Liver (tissue), 9 donors: Measurements from ENCODE around the gene KCNS3. TPM values are rescaled to one million over a fixed set of nuclear protein-coding genes. Genes with fewer than 3 reads are reported as not detected.

Source experiments
- DNase-seq: peaks from one replicate; pipeline ENCODE4 v3.0.0-alpha.2; 2017; ENCODE audit warnings: low spot score
- H3K27ac ChIP-seq, 2 donors: one replicate each; pipeline ENCODE4 v1.7.0; 2013; ENCODE audit warnings: inconsistent platforms in 2 of 2, low read length in 2 of 2, control low read depth in 1 of 2, low read depth in 1 of 2, mild to moderate bottlenecking in 1 of 2
- H3K27me3 ChIP-seq, 4 donors: one replicate each; pipeline versions ENCODE4 v1.6.1 to v1.7.0; 2013; ENCODE audit warnings: low read length in 3 of 4, inconsistent platforms in 1 of 4, mild to moderate bottlenecking in 1 of 4, moderate library complexity in 1 of 4; ENCODE audit not compliant: control insufficient read depth in 4 of 4, insufficient read depth in 4 of 4
- H3K36me3 ChIP-seq, 4 donors: one replicate each; pipeline versions ENCODE4 v1.6.1 to v1.7.0; 2013; ENCODE audit warnings: low read length in 3 of 4, mild to moderate bottlenecking in 3 of 4, low read depth in 1 of 4, moderate library complexity in 1 of 4; ENCODE audit not compliant: control insufficient read depth in 4 of 4, insufficient read depth in 3 of 4
- H3K4me1 ChIP-seq, 4 donors: one replicate each; pipeline versions ENCODE4 v1.6.1 to v1.7.0; 2013; ENCODE audit warnings: low read length in 3 of 4, mild to moderate bottlenecking in 3 of 4, moderate library complexity in 1 of 4; ENCODE audit not compliant: control insufficient read depth in 4 of 4, insufficient read depth in 4 of 4
- H3K4me3 ChIP-seq, 3 donors: one replicate each; pipeline versions ENCODE4 v1.6.1 to v1.7.0; 2013; ENCODE audit warnings: low read length in 3 of 3, control low read depth in 1 of 3, low read depth in 1 of 3, mild to moderate bottlenecking in 1 of 3
- H3K9ac ChIP-seq, 2 donors: one replicate each; pipeline ENCODE4 v1.7.0; 2013; ENCODE audit warnings: low read length in 2 of 2, mild to moderate bottlenecking in 2 of 2, moderate library complexity in 2 of 2, control low read depth in 1 of 2, low read depth in 1 of 2
- H3K9me3 ChIP-seq, 4 donors: one replicate each; pipeline versions ENCODE4 v1.6.1 to v1.7.0; 2013; ENCODE audit warnings: low read length in 3 of 4; ENCODE audit not compliant: control insufficient read depth in 4 of 4
- ATF3 ChIP-seq: IDR thresholded peaks from 2 replicates; pipeline ENCODE4 v1.6.1; 2016; ENCODE audit warnings: antibody characterized with exemption
- CTCF ChIP-seq: fragments of 150-350 bp; IDR thresholded peaks from 2 replicates; pipeline ENCODE4 v1.5.1; 2017; ENCODE audit warnings: improper control_type of control experiment, low read depth, low read length; ENCODE audit not compliant: missing input control
- EGR1 ChIP-seq, 2 donors: IDR thresholded peaks; 2 replicates each; pipeline ENCODE4 v1.6.1; 2016 to 2018; ENCODE audit warnings: antibody characterized with exemption in 2 of 2, low read depth in 2 of 2
- FOXA1 ChIP-seq: IDR thresholded peaks from 2 replicates; pipeline ENCODE4 v1.6.1; 2016; ENCODE audit warnings: antibody characterized with exemption
- FOXA2 ChIP-seq: IDR thresholded peaks from 2 replicates; pipeline ENCODE4 v1.6.1; 2016; ENCODE audit warnings: antibody characterized with exemption
- GABPA ChIP-seq, 2 donors: IDR thresholded peaks in 1 of 2; conservative IDR thresholded peaks in 1 of 2; 2 replicates each; pipeline ENCODE4 v1.6.1; 2016; ENCODE audit warnings: antibody characterized with exemption in 2 of 2, mild to moderate bottlenecking in 1 of 2, moderate library complexity in 1 of 2
- HNF4A ChIP-seq, 2 donors: conservative IDR thresholded peaks; 2 replicates each; pipeline ENCODE4 v1.6.1; 2016; ENCODE audit warnings: antibody characterized with exemption in 2 of 2, mild to moderate bottlenecking in 2 of 2
- HNF4G ChIP-seq: IDR thresholded peaks from 2 replicates; pipeline ENCODE4 v1.6.1; 2016; ENCODE audit warnings: antibody characterized with exemption
- JUND ChIP-seq, 2 donors: IDR thresholded peaks; 2 replicates each; pipeline ENCODE4 v1.6.1; 2016; ENCODE audit warnings: antibody characterized with exemption in 2 of 2
- MAX ChIP-seq: IDR thresholded peaks from 2 replicates; pipeline ENCODE4 v1.6.1; 2016; ENCODE audit warnings: antibody characterized with exemption
- NR2F2 ChIP-seq: IDR thresholded peaks from 2 replicates; pipeline ENCODE4 v1.6.1; 2016; ENCODE audit warnings: antibody characterized with exemption
- RAD21 ChIP-seq, 2 donors: IDR thresholded peaks; 2 replicates each; pipeline ENCODE4 v1.6.1; 2016; ENCODE audit warnings: antibody characterized with exemption in 2 of 2, mild to moderate bottlenecking in 2 of 2
- RXRA ChIP-seq, 2 donors: IDR thresholded peaks; 2 replicates each; pipeline ENCODE4 v1.6.1; 2017 to 2018; ENCODE audit warnings: antibody characterized with exemption in 2 of 2, mild to moderate bottlenecking in 1 of 2
- SP1 ChIP-seq: IDR thresholded peaks from 2 replicates; pipeline ENCODE4 v1.6.1; 2018; ENCODE audit warnings: antibody characterized with exemption, mild to moderate bottlenecking
- YY1 ChIP-seq: IDR thresholded peaks from 2 replicates; pipeline ENCODE4 v1.6.1; 2016; ENCODE audit warnings: antibody characterized with exemption, mild to moderate bottlenecking
- ZBTB33 ChIP-seq: IDR thresholded peaks from 2 replicates; pipeline ENCODE4 v1.6.1; 2016; ENCODE audit warnings: antibody characterized with exemption
- whole genome bisulfite sequencing: extraction: QIAGEN DNeasy Blood & Tissue Kit; methylation state at CpG from one replicate; pipeline ENCODE4 v1.1.7; 2013; 5-methylcytosine and 5-hydroxymethylcytosine counted together
- polyA plus RNA-seq, 2 donors: library from polyadenylated mRNA; stranded (reverse) in 1 of 2; unstranded in 1 of 2; fragments of 200-250 nt in 1 of 2; fragments of >200 nt in 1 of 2; fragmentation: Nextera tagmentation in 1 of 2; extraction: Ambion mirVana in 1 of 2; gene quantifications; one replicate each; pipeline versions ENCODE4 v1.2.1 to v1.2.3, GENCODE V29; 2013 to 2015
- total RNA-seq, 2 donors: library from RNA; depleted of rRNA; stranded (reverse); fragments of >200 nt; gene quantifications; one replicate each; pipeline ENCODE4 v1.2.3, GENCODE V29; 2014
- donor health status: healthy.
- donor health status: healthy.
- donor health status: healthy.
- donor health status: healthy.
- donor health status: healthy.

KCNS3 gene
- total and polyA plus RNA-seq, 4 donors = 0.56 to 2.8 (median 1.7) TPM

- no peaks in the 10 kb centered on the region for H3K36me3 ChIP-seq
- no peak overlapping the region for H3K4me3 ChIP-seq
- no peaks in the 10 kb centered on the region for H3K27me3 ChIP-seq
- H3K9ac ChIP-seq = no peak overlapping the region
- no peak for DNase-seq
- no peak overlapping the region for H3K27ac ChIP-seq
- no peaks in the 10 kb centered on the region for H3K9me3 ChIP-seq
- H3K4me1 ChIP-seq = no peaks in the 10 kb centered on the region
- 72% methylated on average over 3 of the region's 3 CpGs for WGBS
- TF ChIP-seq GABPA (IDR thresholded peaks at IDR 0.05 in 1 of 2, conservative IDR thresholded peaks at IDR 0.05 in 1 of 2) (no peak), FOXA1 (no peak), HNF4A (conservative IDR thresholded peaks at IDR 0.05) (no peak), SP1 (no peak), RXRA (IDR thresholded peaks at IDR 0.05) (no peak), MAX (no peak), YY1 (no peak), EGR1 (IDR thresholded peaks at IDR 0.05; ENCODE audit: low read depth in 2 of 2) (no peak), CTCF (no peak), JUND (IDR thresholded peaks at IDR 0.05) (no peak), NR2F2 (no peak)
Measured at GRCh38 chr2:17966798-17967197, 88.3 kb downstream of the KCNS3 start.

GRCh38 chr2:17969661-17970060 lies 91.2 kb downstream of the KCNS3 start:
- Histone ChIP-seq H3K4me3 (no peak overlapping the region), H3K9ac (no peak overlapping the region), H3K4me1 (no peaks in the 10 kb centered on the region), H3K9me3 (no peaks in the 10 kb centered on the region), H3K27me3 (no peaks in the 10 kb centered on the region), H3K36me3 (no peaks in the 10 kb centered on the region), H3K27ac (no peak overlapping the region)
- TF ChIP-seq EGR1 (IDR thresholded peaks at IDR 0.05; ENCODE audit: low read depth in 2 of 2) = no peak
- 91% methylated on average over 3 of the region's 3 CpGs for WGBS
- DNase-seq = no peak

GRCh38 chr2:17971531-17972125 lies 93.2 kb downstream of the KCNS3 start:
- Histone ChIP-seq H3K9ac (no peak overlapping the region), H3K36me3 (no peaks in the 10 kb centered on the region), H3K4me1 (no peaks in the 10 kb centered on the region), H3K9me3 (no peaks in the 10 kb centered on the region), H3K27me3 (no peaks in the 10 kb centered on the region), H3K27ac (no peak overlapping the region), H3K4me3 (no peak overlapping the region)
- no peak for DNase-seq
- 67% methylated on average over 3 of the region's 3 CpGs for WGBS
- TF ChIP-seq YY1 (no peak), ATF3 (no peak), GABPA (IDR thresholded peaks at IDR 0.05 in 1 of 2, conservative IDR thresholded peaks at IDR 0.05 in 1 of 2) (no peak), JUND (IDR thresholded peaks at IDR 0.05) (no peak), FOXA1 (no peak), EGR1 (IDR thresholded peaks at IDR 0.05; ENCODE audit: low read depth in 2 of 2) (no peak), HNF4A (conservative IDR thresholded peaks at IDR 0.05) (no peak), MAX (no peak), SP1 (no peak), CTCF (no peak), RXRA (IDR thresholded peaks at IDR 0.05) (no peak), ZBTB33 (no peak), RAD21 (IDR thresholded peaks at IDR 0.05) (no peak), NR2F2 (no peak), HNF4G (no peak), FOXA2 (no peak)
